Right ventricle myocardium superior (tissue), 1 donor: Measurements from ENCODE around the gene TIMM22. TPM values are rescaled to one million over a fixed set of nuclear protein-coding genes. Genes with fewer than 3 reads are reported as not detected.
"Not testable (repeated sequence)": the region's sequence is repeated elsewhere in the genome, so short reads cannot be mapped to it uniquely, and the experiment has no call there.

Experiments used
- ATAC-seq: fragments of 200-7000 bp; cut with Tn5 transposase; one replicate; pipeline ENCODE4 v1.9.1; 2020; ENCODE audit warnings: mild to moderate bottlenecking; ENCODE audit not compliant: poor library complexity
- DNase-seq: peaks from one replicate; pipeline ENCODE4 v3.0.0-alpha.2; 2020
- intact Hi-C: fragments of 100-400 bp; cut with DNase I; formaldehyde crosslinking; loops from one replicate; pipeline ENCODE4 v1.11.2; 2022
- microRNA-seq: library from miRNA; unstranded; fragments of <30 nt; microRNA quantifications from one replicate; pipeline ENCODE4 v1.2.0, GENCODE V29; 2020
- total RNA-seq: library from RNA; stranded (reverse); fragmentation: NEBNext Ultra II Directional; extraction: Animal tissue kit (Norgen Biotek cat#: 25700); gene quantifications from one replicate; pipeline ENCODE4 v1.2.1, GENCODE V29; 2021
- donor health status: DM: no; HTN: yes; CAD: no; lungs with severe emphysema.

The TIMM22 gene
- total RNA-seq, 1 donor from 2014 or later, result 17.1 TPM

DNA sequence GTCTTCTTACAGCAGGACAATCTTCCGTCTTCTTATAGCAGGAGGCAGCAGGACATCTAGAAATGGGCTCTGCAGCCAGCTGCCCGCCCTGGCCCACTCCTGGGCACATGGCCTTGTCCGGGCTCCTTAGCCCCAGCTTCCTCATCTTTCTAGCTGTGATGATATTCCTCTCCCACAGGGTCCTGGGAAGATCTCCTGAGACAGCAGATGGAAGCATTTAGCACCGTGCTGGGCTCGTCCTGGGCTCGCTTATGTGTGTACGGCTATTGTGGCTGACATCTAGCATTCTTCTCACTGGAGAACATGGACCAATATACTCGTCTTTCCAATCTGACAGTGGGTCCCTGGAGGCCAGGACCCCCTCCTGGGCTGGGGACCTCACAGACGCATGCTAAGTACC, 48.5 kb downstream of the TIMM22 start:
- DNase-seq, result no peak
- intact Hi-C loops, result loop anchor here (5.0 kb wide), 1 partner anchor 43 kb away; no protein-coding TSS in a partner anchor
- no peak for ATAC-seq

DNA sequence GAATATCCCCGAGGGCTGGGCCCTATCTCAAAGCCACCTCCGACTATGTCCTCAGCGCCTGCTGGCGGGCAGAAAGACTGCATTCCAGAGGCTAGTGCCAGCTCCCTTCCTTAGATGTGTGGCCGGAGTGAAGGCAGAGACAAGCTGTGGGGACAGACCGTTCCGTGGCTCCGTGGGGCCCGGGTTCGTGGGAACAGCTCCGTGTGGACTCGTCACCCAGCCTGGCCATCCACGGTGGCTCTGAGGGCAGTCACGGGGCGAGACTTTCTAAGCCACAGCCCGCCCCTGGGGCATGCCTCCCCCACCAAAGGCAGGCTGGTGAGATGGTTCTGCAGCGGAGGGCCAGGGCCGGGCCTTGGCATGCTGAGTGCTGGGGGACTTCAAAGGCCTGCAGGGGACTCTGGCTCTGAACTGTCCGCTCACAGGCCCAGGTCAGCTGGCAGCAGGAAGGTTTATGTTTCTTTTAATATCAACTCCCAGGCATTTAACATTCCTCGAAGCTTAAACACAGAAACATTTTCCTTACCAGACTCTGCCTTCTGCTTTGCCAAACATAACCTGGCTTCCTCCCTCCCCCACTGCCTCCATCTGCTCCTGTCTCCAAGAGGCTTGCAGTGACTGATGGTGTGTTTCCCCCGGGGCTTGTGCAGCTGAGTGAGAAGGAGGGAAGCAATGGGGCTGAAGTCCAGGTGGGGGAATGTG, 50.4 kb downstream of the TIMM22 start:
- ATAC-seq (peak; percentile 83), DNase-seq (peak; percentile 76)
- intact Hi-C loops, result loop anchor here (5.0 kb wide), 1 partner anchor 45 kb away; no protein-coding TSS in a partner anchor

GRCh38 chr17:1047879-1048470, 51.0 kb downstream of the TIMM22 start:
- peak; percentile 16 for DNase-seq
- intact Hi-C loops, result loop anchor here (5.0 kb wide), 1 partner anchor 46 kb away; no protein-coding TSS in a partner anchor
- no peak for ATAC-seq

- DNase-seq, result peak; percentile 39
- intact Hi-C loops, result loop anchor here (5.0 kb wide), 1 partner anchor 46 kb away; no protein-coding TSS in a partner anchor
Measured at GRCh38 chr17:1048516-1049115, 51.7 kb downstream of the TIMM22 start.

GRCh38 chr17:1049446-1050225, 52.7 kb downstream of the TIMM22 start:
- intact Hi-C loops, result loop anchor here (5.0 to 10.0 kb wide), 2 partner anchors 47 to 255 kb away; no protein-coding TSS in a partner anchor

More at GRCh38 chr17:1048516-1049115, 51.7 kb downstream of the TIMM22 start:
- ATAC-seq, result not testable (repeated sequence)

DNA sequence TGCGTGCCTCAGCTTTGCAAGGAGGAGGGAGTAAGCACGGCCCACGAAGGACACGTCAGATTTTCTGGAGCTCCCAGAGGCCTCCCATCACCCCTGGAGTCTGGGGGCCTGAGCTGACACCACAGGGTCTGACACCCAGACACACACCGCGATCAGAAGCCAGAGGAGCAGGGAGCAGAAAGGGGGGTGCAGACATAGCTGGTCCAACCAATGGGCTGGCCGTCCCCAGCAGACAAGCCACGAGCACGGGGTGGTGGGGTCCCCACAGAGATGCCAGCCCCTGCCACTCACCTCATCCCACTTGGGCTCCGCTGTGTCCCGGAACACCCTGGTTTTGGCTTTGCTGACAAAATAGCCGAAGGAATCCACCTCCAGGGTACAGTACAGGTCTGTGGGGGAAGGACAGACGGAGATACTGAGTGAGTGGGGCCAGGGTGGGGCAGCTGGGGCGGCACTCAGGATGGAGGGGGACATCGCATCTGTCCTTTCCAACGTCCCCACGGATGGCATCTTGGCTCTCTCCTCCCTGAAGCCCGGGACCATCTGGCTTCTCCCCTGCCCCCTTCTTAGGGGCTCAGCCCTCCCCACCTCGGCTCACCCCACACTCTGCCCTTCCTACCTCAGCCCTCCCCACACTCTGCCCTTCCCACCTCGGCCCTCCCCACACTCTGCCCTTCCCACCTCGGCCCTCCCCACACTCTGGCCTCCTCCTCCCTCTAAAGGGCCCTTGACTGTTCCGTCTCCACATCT, 53.5 kb downstream of the TIMM22 start:
- no peak for ATAC-seq
- intact Hi-C loops, result loop anchor here (10.0 kb wide), 1 partner anchor 256 kb away; no protein-coding TSS in a partner anchor
- peak; percentile 31 for DNase-seq

More at GRCh38 chr17:1049446-1050225, 52.7 kb downstream of the TIMM22 start:
- ATAC-seq (no peak), DNase-seq (peak; percentile 18)

- ATAC-seq, result no peak
- peak; percentile 34 for DNase-seq
- intact Hi-C loops, result loop anchor here (10.0 kb wide), 1 partner anchor 256 kb away; no protein-coding TSS in a partner anchor
Measured at GRCh38 chr17:1050996-1051925, 54.3 kb downstream of the TIMM22 start.

Small RNA genes lying within 50 kb of the gene (microRNA-seq; reads per million reads assigned to microRNA genes)
- not detected for gene MIR3183

Other genes with a start within 250 kb of the TIMM22 start
- gene GEMIN4, start 244.9 kb upstream of the TIMM22 start, total RNA-seq, result 12.2 TPM
- gene GLOD4, start 214.8 kb upstream of the TIMM22 start, total RNA-seq, result 25.1 TPM
- gene MRM3, start 214.8 kb upstream of the TIMM22 start, total RNA-seq, result 21.0 TPM
- 20.2 TPM for gene NXN, start 17.4 kb upstream of the TIMM22 start, total RNA-seq
- 128 TPM for gene ABR, start 182.9 kb downstream of the TIMM22 start, total RNA-seq